CD4-positive, alpha-beta T cell treated with Interleukin-6 for 4 hours (primary cell): Measurements from ENCODE around the gene SKIL.
A peak's percentile ranks its signal among the peaks of the same experiment; 100 is the strongest.

ENCODE experiments used
- DNase-seq: peaks from one replicate; pipeline ENCODE4 v3.0.0-alpha.2; 2020; ENCODE audit warnings: mixed read lengths

The SKIL gene

DNA sequence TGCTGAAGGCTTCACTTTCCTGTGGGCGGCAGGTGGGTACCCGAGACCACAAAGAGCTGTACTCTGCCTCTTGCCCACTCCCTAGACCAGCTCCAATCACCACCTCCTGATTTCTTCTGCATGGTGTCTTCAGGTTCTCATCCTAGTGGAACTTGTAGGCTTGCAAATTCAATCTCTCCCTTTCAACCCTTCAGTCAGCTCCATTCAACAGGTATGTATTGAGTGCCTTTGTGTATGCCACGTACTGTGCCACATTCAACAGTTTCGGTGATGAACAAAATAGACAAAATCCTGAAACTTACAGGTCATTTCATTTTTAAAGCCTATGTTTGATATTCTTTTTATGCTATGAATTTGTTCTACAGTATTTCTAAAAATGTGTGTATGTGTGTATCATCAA, 55.8 kb downstream of the SKIL start:
- no peak for DNase-seq

DNA sequence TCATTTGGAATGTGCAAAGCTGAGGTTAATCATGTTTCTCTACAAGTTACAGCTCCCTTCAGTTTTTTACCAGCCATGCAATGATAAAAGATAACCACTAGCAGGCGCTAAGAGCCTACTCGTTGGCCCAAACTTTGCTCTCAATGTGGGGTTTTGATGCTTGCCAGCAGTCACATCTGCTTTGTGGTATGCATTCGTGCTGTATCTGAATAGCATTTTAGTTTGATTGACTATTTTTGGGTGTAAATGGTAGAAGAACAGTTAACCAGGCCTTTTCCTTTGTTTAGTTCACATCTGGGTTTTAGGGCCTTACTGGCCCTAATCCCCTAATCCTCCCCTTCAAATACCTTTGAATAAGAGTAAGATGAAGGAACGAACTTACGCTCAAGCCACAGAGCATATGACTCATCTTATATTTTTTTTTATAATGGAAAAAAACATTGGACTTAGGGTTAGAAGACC, 56.7 kb downstream of the SKIL start:
- peak; percentile 39 for DNase-seq

DNA sequence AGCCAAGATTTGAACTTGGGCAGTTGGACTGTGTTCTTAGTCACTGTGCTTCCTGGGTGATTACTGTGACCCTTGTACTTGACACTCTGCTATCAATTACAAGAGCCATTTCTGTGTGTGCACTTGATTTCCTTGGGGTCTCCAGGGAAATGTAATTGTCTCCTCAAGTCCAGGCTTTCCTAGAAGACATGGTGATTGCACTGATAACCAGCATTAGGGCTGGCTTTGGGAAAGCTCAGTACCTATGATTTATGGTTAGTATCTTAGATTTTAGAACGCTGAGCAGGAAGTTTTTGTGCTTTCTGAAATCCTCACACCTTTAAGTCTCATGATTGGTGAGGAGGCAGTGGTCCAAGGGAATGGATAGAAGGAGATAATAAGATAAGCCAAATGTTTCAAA, 59.6 kb downstream of the SKIL start:
- DNase-seq = no peak

DNA sequence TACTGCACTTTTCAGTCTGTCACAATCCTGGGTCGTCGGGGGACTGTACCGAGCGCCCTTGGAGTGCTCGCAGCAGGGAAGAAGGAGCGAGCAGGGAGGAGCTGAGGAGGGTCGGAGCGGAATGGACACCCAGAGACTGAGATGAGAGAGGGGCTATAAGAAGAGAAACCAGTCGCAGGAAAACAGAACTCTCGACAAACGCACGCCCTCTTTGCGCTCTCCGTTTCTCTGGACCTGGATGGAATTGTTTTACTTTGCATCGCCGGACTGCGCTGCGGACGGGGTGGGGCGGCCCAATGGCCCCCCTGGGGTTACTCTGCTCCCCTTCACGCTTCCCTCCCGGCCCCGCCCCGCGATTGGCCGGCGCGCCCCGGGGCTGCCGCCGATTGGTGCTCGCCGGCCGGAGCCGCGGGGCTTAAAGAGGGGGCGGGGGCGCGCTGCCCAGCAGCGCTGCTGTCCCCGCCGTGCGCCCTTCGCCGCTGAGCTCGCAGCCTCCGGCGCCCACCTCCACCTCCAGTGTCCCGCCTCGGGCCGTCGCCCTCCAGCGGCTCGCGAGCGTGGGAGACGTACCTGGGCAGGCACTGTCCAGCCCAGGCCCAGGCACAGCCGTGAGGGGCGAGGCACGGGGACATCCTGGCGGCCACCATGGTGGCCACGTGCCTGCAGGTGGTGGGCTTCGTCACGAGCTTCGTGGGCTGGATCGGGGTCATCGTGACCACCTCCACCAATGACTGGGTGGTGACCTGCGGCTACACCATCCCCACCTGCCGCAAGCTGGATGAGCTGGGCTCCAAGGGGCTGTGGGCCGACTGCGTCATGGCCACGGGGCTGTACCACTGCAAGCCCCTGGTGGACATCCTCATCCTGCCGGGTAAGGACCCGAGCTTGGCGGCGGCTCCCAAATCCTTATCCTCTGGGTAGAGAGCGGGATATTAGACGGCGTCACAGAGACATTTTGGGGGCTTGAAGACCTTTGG, 61.2 kb downstream of the SKIL start, which contains the start of gene CLDN11:
Gene CLDN11 (plus strand): TSS at position 447 of the 977 bp plus-strand sequence. CDS start 199 bp downstream, at position 646.
- no peak for DNase-seq

DNA sequence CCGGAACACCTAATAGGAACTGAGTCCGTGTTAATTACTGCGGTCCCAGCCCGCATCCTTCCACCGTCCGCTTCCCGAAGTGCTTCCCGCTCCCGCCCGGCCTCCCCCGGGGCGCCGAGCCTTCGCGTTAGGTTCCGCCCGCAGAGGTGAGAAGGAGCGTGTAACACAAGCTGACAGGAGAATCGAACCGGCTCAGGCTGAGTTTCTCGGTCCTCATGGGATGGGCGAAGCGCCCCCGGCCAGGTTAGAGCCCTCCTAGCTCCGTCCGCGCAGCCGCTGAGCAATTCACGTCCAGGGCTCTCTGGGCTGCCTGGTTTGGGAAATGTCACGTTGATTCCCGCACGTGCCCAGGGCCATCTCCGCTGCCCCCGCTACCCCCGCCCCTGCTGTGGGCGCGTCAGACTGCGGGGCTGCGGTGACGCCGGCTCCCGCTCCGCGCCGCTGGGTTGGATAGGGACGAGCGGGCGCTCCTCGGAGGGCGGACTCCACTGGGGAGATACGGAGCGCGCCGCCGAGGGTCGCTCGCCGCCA, 62.1 kb downstream of the SKIL start:
- DNase-seq = no peak

DNA sequence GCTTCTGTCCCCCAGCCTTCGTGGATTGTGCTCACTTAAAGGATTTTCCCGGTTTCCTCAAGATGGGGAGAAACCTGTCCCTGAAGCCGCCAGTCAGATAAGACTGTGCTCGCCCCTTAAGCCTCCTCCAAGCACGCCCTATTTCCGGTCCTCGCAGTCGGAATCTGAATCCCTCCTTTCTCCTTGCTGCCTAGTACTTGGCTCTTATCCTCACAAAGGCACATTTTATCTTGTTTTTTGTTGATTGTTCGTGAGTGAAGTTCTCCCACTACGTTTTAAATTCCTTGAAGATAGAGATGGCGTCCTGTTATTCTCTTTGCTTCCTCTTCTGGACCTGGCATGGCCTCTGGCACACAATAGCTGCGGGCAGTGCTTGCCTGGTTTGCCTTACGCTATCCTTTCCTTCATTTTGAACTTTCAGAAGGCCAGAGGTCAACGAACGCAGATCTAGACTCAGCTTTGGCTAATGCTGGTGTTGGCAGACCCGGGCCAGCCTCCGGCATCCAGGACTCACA, 62.8 kb downstream of the SKIL start:
- DNase-seq = no peak

DNA sequence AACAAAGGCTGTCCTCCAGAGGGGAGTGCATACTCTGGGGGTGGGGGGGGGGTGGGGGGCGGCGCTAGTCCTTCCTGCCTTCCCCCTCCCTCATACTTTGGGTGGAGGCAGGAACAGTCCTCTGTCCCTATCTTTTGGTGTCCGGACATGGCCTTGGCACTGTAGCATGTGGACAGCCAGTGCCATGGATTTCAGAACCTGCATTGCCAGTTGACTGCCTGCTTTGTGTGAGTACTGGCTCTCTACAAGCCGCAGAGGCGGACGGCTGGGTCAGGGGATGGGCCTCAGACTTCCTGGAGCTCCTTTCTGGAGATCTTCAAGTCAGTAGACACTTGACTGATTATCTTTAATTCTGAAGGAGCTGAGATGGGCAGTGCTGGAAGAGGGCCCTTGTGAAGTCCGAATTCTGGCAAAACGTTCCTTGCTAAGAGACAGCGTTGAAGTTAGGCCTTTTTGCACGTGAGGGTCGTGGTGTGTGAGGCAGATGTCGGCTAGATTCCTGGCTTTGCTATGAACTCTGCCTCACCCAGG, 63.7 kb downstream of the SKIL start:
- no peak for DNase-seq

DNA sequence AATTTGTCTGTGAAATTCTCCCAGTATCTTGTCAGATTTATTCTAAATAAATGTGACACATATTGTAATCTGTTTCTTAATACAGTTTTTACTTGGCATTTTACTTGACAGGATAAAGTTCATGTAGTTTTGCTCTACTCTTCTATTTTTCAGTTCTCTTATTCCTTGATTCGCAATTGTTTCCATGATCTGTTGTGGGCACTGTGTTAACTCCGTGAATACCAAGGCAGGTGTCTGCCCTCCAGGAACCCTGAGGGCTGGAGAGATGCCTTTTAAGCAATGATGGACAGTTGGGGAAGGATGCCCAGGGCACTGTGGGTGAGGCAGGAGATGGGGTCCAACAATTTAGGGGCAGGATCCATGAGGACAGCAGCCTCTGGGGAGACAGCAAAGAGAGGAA, 64.2 kb downstream of the SKIL start:
- DNase-seq = no peak

DNA sequence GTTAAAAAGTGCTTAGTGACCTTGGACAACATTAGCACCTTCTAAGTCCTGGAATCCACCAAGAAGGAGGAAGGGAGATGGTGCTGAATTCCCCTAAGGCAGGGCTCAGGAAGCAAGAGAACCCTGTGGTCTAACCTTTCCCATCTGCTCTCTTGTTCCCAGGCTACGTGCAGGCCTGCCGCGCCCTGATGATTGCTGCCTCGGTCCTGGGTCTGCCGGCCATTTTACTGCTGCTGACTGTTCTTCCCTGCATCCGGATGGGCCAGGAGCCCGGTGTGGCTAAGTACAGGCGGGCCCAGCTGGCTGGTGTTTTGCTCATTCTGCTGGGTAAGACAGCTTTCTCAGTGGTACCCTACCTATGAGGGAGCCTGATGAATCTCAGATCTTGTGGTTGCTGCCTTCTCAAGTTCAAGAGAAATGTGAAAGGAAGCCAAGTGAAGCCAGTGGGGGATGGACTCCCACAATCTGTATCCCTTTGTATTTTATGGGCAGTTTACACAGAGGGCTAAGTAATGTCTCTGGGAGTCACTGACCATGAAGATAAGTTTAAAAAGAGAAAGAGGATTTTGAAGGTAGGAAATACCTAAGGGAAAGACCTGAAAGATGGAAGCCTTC, 65.6 kb downstream of the SKIL start:
- no peak for DNase-seq

DNA sequence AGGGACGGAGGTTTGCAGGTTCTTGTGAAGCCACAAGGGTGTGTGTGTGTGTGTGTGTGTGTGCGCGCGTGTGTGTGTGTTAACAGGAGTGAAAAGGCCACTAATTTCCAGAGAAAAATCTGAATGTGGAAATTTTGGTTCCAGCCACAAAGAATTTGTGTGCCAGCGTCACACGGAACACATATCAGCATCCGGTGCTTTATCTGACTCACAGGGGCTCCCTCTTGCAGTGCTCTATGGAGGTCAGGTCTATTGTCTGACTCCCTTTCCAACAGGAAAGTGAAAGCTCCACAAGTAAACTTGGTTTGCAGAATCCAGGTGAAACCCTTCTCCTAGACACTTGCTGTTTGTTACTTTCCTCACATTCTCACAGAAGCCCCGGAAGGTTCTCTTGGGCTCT, 67.4 kb downstream of the SKIL start:
- no peak for DNase-seq

DNA sequence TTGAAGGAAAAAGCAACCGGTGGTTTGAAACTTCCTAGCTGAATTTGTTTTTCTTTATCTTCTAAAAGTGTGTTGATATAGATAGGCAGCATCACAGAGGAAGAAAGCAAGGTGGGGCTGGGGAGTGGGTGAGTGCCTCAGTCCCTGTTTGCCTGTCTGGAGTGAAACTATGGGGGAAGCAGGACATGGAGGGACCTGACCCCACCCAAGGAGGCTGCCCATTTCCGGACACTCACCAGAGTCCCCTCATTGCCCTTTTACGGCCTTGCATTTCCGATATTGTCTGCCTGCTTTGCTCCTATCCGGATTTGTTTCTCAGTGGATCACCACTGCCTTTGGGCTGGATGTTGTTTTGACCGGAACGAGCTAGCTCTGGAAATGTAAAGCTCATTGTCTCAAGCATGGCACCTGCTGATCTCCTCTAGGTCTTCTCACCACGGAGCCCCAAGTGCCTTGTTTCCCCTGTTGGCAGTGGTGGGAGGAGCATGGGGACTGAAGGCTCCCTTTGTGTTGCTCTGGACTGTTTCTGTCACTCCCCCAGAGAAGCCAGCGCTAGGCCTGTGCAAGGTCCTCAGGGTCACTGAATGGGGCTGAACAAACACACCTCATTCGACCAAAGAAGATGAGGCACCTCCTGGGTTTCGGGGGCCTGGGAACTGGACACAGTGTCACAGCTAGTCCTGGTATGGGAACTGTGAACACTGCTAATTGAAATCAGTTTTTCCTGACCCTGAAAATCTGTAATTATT, 68.2 kb downstream of the SKIL start:
- DNase-seq = no peak

DNA sequence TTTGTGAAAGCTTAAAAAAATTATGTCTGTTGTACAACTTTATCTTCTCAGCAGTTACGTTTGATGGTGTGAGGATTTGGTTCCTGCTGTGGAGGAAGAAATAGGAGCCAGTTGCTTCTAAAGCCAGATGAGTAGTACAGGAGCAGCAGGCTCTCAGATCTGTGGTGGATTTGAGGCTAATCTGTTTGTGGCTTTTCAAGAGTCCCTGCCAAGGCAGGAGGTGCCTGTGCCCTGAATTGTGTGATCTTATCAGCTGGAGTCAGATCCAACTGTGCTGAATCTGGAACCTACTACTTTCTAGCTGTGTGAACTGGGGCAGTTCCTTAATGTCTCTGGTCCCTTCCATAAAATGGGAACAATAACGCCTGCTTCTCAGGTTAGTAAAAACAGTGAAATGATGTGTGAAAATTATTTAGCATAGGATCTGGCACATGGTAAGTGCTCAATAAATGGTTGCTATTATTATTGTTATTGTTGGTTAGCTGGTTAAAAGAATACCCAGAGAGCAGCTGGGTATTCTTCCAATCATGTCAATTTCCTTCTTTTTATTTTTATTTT, 68.8 kb downstream of the SKIL start:
- DNase-seq = no peak

DNA sequence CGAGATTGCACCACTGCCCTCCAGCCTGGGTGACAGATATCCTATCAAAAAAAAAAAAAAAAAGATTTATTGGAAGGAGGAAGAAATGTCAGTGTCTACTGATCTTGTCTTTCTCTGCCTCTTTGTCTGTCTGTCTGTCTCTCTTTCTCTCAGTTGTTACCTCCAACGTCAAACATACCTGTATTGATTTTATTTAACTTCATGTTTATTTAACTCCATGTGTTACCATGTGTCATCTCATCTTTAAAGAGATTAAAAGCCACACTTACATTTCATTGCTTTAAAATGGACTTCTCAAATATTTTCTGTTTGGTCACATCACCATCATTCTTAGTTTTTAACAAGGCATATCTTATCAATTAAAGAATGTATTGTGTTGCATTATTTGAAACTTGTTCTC, 70.6 kb downstream of the SKIL start:
- DNase-seq = no peak

DNA sequence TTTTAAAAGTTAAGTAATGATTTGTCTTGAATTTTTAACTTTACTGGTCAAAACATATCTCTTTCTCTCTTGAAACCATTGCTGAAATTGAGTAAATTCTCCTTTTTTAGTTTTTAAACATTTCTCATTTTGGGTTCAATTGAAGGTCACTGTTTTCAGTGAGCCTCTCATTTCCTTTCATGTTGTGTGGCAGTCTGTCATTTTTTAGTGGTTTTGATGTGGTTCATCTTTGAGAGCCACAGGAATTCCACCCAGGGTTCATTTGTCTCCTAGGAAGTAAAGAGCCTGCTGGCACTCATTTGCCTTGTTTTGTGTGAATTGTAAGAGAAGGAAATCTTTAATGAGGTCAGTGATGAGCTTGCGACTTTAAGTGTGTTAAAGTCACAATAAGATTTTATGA, 71.5 kb downstream of the SKIL start:
- DNase-seq = no peak

DNA sequence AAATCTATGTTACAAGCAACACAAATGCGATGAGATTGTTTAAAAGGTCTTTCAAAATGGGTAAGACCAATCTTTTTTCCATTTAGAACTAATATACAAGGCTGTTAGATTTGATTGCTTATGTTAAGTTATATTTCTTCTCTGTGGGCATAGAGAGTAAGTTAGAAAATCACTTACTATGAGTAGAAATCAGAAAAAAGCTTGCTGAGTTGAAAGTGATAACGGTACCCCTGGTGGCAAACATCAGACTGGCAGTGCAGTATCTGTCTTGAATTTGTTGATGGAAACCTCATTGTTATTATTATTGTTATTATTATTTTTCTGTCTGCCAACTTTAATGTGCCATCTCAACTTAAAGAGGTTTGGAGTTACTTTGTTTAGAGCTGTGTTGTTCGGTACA, 73.5 kb downstream of the SKIL start:
- no peak for DNase-seq

DNA sequence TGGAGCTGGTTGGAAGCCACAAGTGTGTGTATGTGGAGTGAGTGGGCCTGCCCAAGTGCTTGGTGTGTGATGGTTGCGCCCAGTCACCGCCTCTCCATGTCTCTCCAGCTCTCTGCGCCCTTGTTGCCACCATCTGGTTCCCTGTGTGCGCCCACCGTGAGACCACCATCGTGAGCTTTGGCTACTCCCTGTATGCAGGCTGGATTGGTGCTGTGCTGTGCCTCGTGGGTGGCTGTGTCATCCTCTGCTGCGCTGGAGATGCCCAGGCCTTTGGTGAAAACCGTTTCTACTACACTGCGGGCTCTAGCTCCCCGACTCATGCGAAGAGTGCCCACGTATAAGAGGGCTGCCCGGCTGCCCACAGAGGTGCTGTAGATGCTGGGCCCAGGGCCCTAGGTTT, 74.9 kb downstream of the SKIL start:
- DNase-seq = no peak

DNA sequence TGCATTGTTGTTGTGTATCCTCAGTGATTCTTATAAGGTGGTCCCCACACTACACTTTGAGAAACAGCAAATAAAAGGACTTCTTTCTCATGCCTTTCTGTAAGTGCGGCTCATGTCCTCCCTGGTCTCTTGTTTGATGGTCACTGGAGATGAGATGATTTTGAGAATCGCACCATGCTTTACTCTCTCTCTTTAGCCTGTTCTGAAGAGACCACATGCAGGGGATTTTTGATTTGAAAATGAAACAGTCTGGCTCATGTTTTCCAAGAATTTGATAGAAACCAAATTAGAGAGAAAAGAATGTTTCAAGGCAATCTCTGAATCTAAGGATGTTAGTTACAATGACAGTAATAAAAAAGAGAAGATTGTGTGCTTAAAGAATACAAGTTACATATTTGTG, 79.2 kb downstream of the SKIL start:
- DNase-seq = no peak

DNA sequence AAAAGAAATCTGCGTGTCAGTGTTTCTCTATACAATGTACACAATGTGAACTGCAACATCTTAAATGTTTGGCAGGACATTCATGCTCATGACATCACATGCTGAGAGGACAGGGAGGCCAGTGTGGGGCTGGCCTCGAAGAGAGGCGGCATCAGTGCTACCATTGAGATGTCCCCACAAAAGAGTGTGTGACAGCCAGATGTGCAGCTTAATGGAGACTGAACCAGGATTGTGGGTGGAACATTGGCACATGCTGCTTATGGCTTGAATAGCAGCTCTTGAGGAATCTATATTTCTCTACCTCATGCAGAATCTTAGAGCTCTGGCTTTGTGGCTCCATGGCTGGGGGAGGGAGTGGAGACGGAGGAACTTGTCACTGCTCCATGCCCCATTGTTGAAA, 79.7 kb downstream of the SKIL start:
- no peak for DNase-seq

DNA sequence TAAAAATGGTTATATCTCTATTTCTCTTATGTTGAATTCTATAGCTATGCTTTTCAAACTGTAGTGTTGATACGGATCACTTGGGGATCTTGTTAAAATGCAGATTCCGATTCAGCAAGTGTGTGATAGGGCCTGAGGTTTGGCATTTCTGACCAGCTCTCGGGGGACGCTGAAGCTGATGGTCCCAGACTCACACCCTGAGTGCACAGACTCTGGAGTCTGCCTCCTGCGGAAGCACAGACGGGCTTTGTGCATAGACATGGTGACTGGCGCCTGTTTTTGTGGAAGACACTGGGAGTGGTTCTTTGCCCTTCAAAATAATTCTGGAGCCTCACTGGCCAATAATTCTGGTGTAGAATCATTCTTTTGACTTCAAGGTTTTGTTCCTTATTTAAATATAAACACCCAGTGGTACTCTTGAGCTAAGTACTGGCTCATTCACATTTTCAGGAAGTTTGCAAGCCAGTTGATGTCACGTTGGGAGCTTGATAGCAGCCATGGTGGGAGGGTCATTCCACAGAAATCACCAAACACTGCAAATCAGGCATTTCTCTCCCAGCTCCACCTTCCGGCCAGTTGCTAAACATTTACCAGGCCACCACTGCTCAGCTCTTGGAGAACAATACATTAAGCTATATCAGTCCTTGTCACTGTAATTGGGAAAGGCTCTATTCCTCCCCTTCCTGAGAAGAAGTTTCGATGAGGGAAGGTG, 80.3 kb downstream of the SKIL start:
- no peak for DNase-seq

DNA sequence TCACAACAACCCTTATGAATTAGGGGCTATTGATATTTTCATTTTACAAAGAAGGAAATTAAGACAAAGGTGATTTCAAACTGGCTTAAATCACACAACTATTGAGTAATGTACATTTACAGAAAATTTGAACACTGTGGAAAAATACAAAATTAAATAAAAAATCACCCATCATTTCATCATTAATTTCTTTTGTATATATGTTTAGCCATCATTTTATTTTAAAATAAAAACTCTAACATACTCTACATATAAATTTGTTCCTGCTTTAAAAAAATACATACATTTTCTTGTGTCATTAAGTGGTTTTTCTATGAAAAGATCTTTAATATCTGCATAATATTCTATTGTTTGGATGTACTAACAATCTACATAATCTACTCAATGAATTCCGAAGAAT, 81.3 kb downstream of the SKIL start:
- no peak for DNase-seq

DNA sequence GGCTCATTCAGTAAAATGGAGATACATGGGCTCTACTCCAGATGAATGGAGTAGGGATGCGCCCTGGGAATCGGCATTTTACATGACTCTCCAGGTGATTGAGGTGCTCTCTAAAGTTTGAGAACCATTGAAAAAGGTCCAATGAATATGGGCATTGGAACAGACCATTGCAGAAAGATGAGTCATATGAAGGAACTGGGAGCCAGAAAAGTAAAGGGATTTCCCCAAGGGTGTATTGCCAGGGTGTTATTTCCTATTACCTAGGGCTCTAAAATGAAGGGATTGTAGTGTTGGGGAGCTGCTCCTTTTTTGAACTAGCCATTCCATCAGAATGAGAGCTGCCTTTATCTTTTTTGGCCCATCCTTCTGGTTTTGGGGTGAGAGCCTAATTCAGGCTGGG, 82.8 kb downstream of the SKIL start:
- no peak for DNase-seq

DNA sequence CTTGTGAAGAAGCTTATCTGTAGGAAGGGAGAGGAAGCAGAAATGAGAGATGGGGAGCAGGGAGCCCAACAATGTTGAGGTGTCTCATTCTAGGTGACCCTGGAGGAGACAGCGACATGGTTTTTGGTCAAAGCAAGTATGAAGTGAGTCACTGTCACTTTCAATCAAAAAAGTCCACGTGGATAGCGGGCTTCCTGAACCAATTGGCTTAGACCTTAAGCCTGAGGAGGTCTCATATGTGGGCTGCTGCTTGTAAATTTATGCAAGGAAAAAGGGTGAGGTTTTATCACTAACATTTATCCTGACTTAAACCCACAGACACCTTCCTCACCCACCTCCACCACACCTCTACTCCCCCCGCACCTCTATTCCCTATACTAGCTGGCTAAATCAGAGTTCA, 83.9 kb downstream of the SKIL start:
- no peak for DNase-seq
